OCI-LY7 (cell line): Measurements from ENCODE around the gene ATP11A. TPM values are rescaled to one million over a fixed set of nuclear protein-coding genes. Genes with fewer than 3 reads are reported as not detected.

Experiments used
- BruUV-seq: library from RNA; stranded (reverse); fragments of 400-500 nt; replicated peaks from 2 replicates; lab custom pipeline; 2021; lab: Mats Ljungman, UMichigan
- CTCF ChIA-PET: fragments of 300-600 bp; sonication (Branson Sonifier 250); formaldehyde crosslinking; loops from one replicate; lab custom pipeline; 2022; ENCODE audit warnings: antibody characterized with exemption; ENCODE audit not compliant: unreplicated experiment; lab: Charles Lee
- POLR2A ChIA-PET: fragments of 300-600 bp; sonication (Branson Sonifier 250); formaldehyde crosslinking; loops from one replicate; lab custom pipeline; 2022; ENCODE audit warnings: antibody characterized with exemption; lab: Charles Lee
- DNase-seq: peaks from one replicate; pipeline ENCODE4 v3.0.0-alpha.2; 2015; ENCODE audit warnings: low spot score
- H2AFZ ChIP-seq: fragments of 200-600 bp; sonication (generic), shearing (Covaris generic); 2 replicates; pipeline ENCODE4 v1.6.1; 2014; ENCODE audit warnings: mild to moderate bottlenecking, antibody characterized with exemption, low read length, moderate library complexity
- H3K27ac ChIP-seq: fragments of 200-600 bp; sonication (generic); 2 replicates; pipeline ENCODE4 v1.5.1; 2014; ENCODE audit warnings: mixed run types, low read depth, mild to moderate bottlenecking, moderate library complexity, low read length, inconsistent platforms; ENCODE audit not compliant: poor library complexity, severe bottlenecking
- H3K36me3 ChIP-seq: fragments of 200-600 bp; sonication (generic); 2 replicates; pipeline ENCODE4 v1.6.1; 2014; ENCODE audit warnings: mild to moderate bottlenecking, antibody characterized with exemption, low read length, moderate library complexity, mixed read lengths; ENCODE audit not compliant: insufficient read depth
- H3K4me1 ChIP-seq: fragments of 200-600 bp; sonication (generic); 2 replicates; pipeline ENCODE4 v1.5.1; 2014; ENCODE audit warnings: mild to moderate bottlenecking, low read length; ENCODE audit not compliant: insufficient read depth, poor library complexity, severe bottlenecking
- H3K4me2 ChIP-seq: fragments of 200-600 bp; sonication (generic); 2 replicates; pipeline ENCODE4 v1.6.1; 2014; ENCODE audit warnings: mild to moderate bottlenecking, low read length
- H3K4me3 ChIP-seq: fragments of 200-600 bp; sonication (generic); 2 replicates; pipeline ENCODE4 v1.5.1; 2014; ENCODE audit warnings: mild to moderate bottlenecking, low read depth, low read length; ENCODE audit not compliant: poor library complexity, severe bottlenecking
- H3K79me2 ChIP-seq: fragments of 200-600 bp; sonication (generic); 2 replicates; pipeline ENCODE4 v1.6.1; 2016; ENCODE audit warnings: low read depth, mild to moderate bottlenecking, low read length, moderate library complexity, mixed read lengths; ENCODE audit not compliant: insufficient read depth
- H3K9me2 ChIP-seq: fragments of 200-600 bp; sonication (generic); 2 replicates; pipeline ENCODE4 v1.6.1; 2016; ENCODE audit warnings: mild to moderate bottlenecking, low read length, mixed read lengths; ENCODE audit not compliant: insufficient read depth
- H3K9me3 ChIP-seq: fragments of 200-600 bp; sonication (generic); 2 replicates; pipeline ENCODE4 v1.6.1; 2014; ENCODE audit warnings: mild to moderate bottlenecking, mixed run types, low read length, mixed read lengths
- H4K20me1 ChIP-seq: fragments of 200-600 bp; sonication (generic); 2 replicates; pipeline ENCODE4 v1.6.1; 2014; ENCODE audit warnings: mild to moderate bottlenecking, antibody characterized with exemption, low read length, moderate library complexity, mixed read lengths; ENCODE audit not compliant: insufficient read depth
- CTCF ChIP-seq: fragments of 200-600 bp; sonication (generic); conservative IDR thresholded peaks from 2 replicates; pipeline ENCODE4 v1.5.1; 2014; ENCODE audit warnings: mild to moderate bottlenecking, antibody characterized with exemption, low read length, moderate library complexity, mixed read lengths
- EZH2phosphoT487 ChIP-seq: fragments of 200-600 bp; sonication (generic); IDR thresholded peaks from 2 replicates; pipeline ENCODE4 v1.6.1; 2018; ENCODE audit warnings: low read depth, borderline replicate concordance, mild to moderate bottlenecking, mixed run types, antibody characterized with exemption, low read length, moderate library complexity, mixed read lengths
- intact Hi-C: fragments of 100-400 bp; cut with micrococcal nuclease; formaldehyde crosslinking; loops from one replicate; pipeline ENCODE4 v1.10.0; 2022; ENCODE audit not compliant: unreplicated experiment
- total RNA-seq, 2 experiments: library from RNA; depleted of rRNA in 1 of 2; stranded (reverse); fragments of >200 nt in 1 of 2; shearing (Covaris generic) in 1 of 2; gene quantifications; 2 replicates each; pipeline ENCODE4 v1.2.3, GENCODE V29; 2014 to 2022

Gene ATP11A
- total RNA-seq, 2 experiments from 2014 or later = 8.8 to 23.1 TPM

- Histone ChIP-seq H3K9me2 (no peaks in the 10 kb centered on the region), H3K27ac (no peak overlapping the region), H3K79me2 (no peaks in the 10 kb centered on the region), H2AFZ (no peak overlapping the region), H3K4me1 (no peaks in the 10 kb centered on the region), H3K4me2 (no peak overlapping the region), H3K4me3 (no peak overlapping the region), H4K20me1 (no peaks in the 10 kb centered on the region), H3K36me3 (no peaks in the 10 kb centered on the region), H3K9me3 (no peaks in the 10 kb centered on the region)
- intact Hi-C loops = no loop called here
- TF ChIP-seq CTCF (no peak), EZH2phosphoT487 (no peak)
- no TSS peak for BruUV-seq
- CTCF ChIA-PET = no interaction called here
- POLR2A ChIA-PET = no interaction called here
- no peak for DNase-seq
Measured at GRCh38 chr13:112934078-112934477, 244.2 kb downstream of the ATP11A start.

Other genes with a start within 250 kb of the ATP11A start
- gene TUBGCP3, start 101.9 kb upstream of the ATP11A start, total RNA-seq (2014; rRNA removed; shearing (Covaris generic)) = 18.4 and 19.4 TPM in 2 replicates
- gene TUBGCP3, start 101.9 kb upstream of the ATP11A start, total RNA-seq (2022) = 36.2 and 39.0 TPM in 2 replicates